ENCODE data around the gene ACY1.

GRCh38 chr3:51992017-51992682 lies 8.8 kb downstream of the ACY1 start:
- TF ChIP-seq CTCF (IDR thresholded peaks at IDR 0.05) (no peak), POLR2AphosphoS5 (IDR thresholded peaks at IDR 0.05) (no peak)
